Measurements from ENCODE around the gene TMEM30B. TPM values are rescaled to one million over a fixed set of nuclear protein-coding genes. Genes with fewer than 3 reads are reported as not detected.

Gene TMEM30B, protein sequence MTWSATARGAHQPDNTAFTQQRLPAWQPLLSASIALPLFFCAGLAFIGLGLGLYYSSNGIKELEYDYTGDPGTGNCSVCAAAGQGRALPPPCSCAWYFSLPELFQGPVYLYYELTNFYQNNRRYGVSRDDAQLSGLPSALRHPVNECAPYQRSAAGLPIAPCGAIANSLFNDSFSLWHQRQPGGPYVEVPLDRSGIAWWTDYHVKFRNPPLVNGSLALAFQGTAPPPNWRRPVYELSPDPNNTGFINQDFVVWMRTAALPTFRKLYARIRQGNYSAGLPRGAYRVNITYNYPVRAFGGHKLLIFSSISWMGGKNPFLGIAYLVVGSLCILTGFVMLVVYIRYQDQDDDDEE
- 21.5 TPM for total RNA-seq

- peaks cover 0 to 9% of the 10 kb centered on the region in 2 donors for H3K4me1 ChIP-seq
- H3K4me3 ChIP-seq = peak within 1 kb of the TSS; percentile 66 to 70
- no peaks in the 10 kb centered on the region for H3K27me3 ChIP-seq
- no peaks in the 10 kb centered on the region for H3K36me3 ChIP-seq
- TF ChIP-seq, protein P1, sequence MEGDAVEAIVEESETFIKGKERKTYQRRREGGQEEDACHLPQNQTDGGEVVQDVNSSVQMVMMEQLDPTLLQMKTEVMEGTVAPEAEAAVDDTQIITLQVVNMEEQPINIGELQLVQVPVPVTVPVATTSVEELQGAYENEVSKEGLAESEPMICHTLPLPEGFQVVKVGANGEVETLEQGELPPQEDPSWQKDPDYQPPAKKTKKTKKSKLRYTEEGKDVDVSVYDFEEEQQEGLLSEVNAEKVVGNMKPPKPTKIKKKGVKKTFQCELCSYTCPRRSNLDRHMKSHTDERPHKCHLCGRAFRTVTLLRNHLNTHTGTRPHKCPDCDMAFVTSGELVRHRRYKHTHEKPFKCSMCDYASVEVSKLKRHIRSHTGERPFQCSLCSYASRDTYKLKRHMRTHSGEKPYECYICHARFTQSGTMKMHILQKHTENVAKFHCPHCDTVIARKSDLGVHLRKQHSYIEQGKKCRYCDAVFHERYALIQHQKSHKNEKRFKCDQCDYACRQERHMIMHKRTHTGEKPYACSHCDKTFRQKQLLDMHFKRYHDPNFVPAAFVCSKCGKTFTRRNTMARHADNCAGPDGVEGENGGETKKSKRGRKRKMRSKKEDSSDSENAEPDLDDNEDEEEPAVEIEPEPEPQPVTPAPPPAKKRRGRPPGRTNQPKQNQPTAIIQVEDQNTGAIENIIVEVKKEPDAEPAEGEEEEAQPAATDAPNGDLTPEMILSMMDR (IDR thresholded peaks at IDR 0.05) = no peak
- DNase-seq (ENCODE audit: low spot score in 2 of 2) = no peak
- peaks cover 17 to 31% of the 10 kb centered on the region in 2 donors for H3K9me3 ChIP-seq
- intact Hi-C loops (cut with DNase I) = loop anchor here (5.0 to 10.0 kb wide), 6 partner anchors 134 to 1797 kb away; partner anchors contain the start of genes HIF1A, JKAMP, L3HYPDH and SLC38A6
- H3K27ac ChIP-seq = peak within 1 kb of the TSS; percentile 94 to 96
Observed at GRCh38 chr14:61281186-61281947, at the start of gene TMEM30B. TMEM30B (minus strand) TSS chr14:61281338; CDS start chr14:61281147, 191 bp downstream.

DNA sequence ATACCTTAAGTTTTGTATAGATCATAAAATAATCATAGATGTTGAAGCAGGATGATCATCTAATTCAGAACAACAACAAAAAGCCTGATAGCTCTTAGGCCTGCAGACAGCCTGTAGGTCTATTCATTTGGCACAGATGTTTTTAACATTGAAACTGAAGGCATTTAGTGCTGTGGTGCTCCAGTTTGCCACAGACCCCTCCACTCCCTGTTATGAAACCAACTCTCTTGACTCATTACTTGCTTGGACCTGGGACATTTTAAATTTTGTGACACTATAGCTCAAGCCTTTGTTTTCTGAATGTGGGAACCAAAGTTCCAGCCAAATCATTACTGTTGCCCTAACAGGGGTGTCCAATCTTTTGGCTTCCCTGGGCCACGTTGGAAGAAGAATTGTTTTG is 49.4 kb upstream of the TMEM30B start:
- Histone ChIP-seq H3K9me3 (peaks cover 0 to 4% of the 10 kb centered on the region in 2 donors), H3K4me3 (no peak overlapping the region), H3K27me3 (no peaks in the 10 kb centered on the region), H3K36me3 (no peaks in the 10 kb centered on the region), H3K27ac (no peak overlapping the region), H3K4me1 (no peaks in the 10 kb centered on the region)
- TF ChIP-seq, protein P1 (IDR thresholded peaks at IDR 0.05) = no peak
- DNase-seq (ENCODE audit: low spot score in 2 of 2) = no peak
- intact Hi-C loops (cut with DNase I) = no loop called here

GRCh38 chr14:61329478-61330051 is 48.4 kb upstream of the TMEM30B start:
- no peaks in the 10 kb centered on the region for H3K27me3 ChIP-seq
- TF ChIP-seq, protein P1 (IDR thresholded peaks at IDR 0.05) = no peak
- intact Hi-C loops (cut with DNase I) = no loop called here
- H3K27ac ChIP-seq = no peak overlapping the region
- no peak for DNase-seq (ENCODE audit: low spot score in 2 of 2)
- no peaks in the 10 kb centered on the region for H3K4me1 ChIP-seq
- no peaks in the 10 kb centered on the region for H3K36me3 ChIP-seq
- peaks cover 0 to 6% of the 10 kb centered on the region in 2 donors for H3K9me3 ChIP-seq
- no peak overlapping the region for H3K4me3 ChIP-seq

GRCh38 chr14:61328626-61329262 is 47.6 kb upstream of the TMEM30B start:
- intact Hi-C loops (cut with DNase I) = no loop called here
- no peaks in the 10 kb centered on the region for H3K4me1 ChIP-seq
- DNase-seq (ENCODE audit: low spot score in 2 of 2) = no peak
- H3K36me3 ChIP-seq = no peaks in the 10 kb centered on the region
- H3K9me3 ChIP-seq = peaks cover 0 to 6% of the 10 kb centered on the region in 2 donors
- H3K27ac ChIP-seq = no peak overlapping the region
- no peaks in the 10 kb centered on the region for H3K27me3 ChIP-seq
- no peak overlapping the region for H3K4me3 ChIP-seq
- TF ChIP-seq, protein P1 (IDR thresholded peaks at IDR 0.05) = no peak

DNA sequence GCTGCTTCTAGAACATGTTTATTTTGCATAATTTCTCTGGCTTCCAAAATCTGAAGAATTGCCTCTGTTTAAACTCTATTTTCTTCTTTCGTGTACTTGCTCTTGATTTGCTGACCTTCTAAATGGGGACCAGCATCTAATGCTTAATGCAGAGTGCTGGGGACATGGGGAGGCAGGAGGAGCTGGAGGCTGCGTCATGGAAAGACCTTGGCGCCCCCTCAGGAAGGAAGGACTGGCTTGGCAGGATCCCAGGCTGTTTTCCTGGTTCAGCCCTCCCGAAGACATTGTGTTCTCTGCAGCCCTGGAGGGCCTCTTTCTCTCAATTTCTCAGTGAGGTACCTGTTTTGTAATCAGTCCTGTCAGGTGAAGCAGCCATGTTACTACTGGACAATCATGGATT is 45.7 kb upstream of the TMEM30B start:
- peaks cover 0 to 6% of the 10 kb centered on the region in 2 donors for H3K9me3 ChIP-seq
- no peak for DNase-seq (ENCODE audit: low spot score in 2 of 2)
- H3K36me3 ChIP-seq = no peaks in the 10 kb centered on the region
- no peaks in the 10 kb centered on the region for H3K27me3 ChIP-seq
- TF ChIP-seq, protein P1 (IDR thresholded peaks at IDR 0.05) = no peak
- H3K4me3 ChIP-seq = no peak overlapping the region
- intact Hi-C loops (cut with DNase I) = no loop called here
- no peak overlapping the region for H3K27ac ChIP-seq
- H3K4me1 ChIP-seq = peaks cover 0 to 2% of the 10 kb centered on the region in 2 donors

Data from ascending aorta (tissue), 2 donors.